GM19452 (cell line): ENCODE data around the gene LMCD1.
"Not testable (repeated sequence)": the region's sequence is repeated elsewhere in the genome, so short reads cannot be mapped to it uniquely, and the experiment has no call there.

Source experiments
- ATAC-seq: cut with Tn5 transposase; IDR thresholded peaks from one replicate; pipeline ENCODE4 v1.9.1; 2021; ENCODE audit not compliant: unreplicated experiment

The LMCD1 gene

DNA sequence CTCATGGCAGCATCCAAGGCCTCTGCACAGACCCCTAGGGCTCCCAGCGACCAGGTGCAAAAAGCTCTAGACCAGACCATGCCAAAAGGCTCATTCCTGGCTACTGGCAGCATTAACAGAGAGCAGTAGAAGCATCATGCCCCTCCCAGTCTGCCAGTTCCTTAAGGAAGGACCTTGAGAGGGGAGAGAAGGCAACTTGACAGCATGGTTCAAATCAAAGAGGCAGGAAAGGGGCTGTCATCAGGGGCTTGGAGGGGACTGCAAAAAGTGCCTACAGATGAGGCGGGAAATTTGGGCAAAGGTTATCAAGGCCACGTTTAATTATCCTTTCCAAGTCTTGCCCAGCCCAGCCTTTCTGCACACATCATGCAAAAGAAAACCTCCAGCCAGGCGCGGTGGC lies 78.3 kb downstream of the LMCD1 start:
- no peak for ATAC-seq

DNA sequence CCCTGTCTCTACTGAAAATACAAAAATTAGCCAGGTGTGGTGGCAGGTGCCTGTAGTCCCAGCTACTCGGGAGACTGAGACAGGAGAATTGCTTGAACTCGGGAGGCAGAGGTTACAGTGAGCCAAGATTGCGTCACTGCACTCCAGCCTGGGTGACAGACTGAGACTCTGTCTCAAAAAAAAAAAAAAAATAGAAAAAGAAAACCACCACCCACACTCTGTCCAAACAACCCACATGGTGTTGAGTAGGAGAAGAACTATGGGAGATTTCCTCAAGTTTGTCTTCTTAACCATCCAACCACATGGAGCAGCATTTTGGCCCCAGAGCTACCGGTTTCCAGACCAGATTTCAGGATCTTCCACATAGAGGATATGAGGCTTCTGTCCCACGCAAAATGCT lies 78.8 kb downstream of the LMCD1 start:
- not testable (repeated sequence) for ATAC-seq

DNA sequence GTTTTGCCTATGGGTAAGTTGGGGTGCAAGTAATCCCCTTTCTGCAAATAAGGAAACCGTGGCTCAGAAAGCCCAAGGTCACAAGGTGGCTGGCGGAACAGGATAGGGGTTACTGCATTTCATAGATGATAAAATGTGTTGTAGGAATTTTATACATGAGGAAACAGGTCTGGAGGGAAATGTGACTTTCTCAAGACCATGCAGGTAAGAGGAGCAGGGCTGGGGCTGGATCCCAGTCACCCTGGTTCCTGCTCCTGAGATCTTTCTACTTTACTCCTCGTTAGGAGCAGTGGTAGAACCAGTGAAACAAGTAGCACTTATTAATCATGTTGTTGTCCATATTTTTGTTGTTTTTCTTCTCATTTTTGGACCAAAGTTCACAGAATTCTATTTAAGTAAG lies 79.8 kb downstream of the LMCD1 start:
- ATAC-seq, result no peak

DNA sequence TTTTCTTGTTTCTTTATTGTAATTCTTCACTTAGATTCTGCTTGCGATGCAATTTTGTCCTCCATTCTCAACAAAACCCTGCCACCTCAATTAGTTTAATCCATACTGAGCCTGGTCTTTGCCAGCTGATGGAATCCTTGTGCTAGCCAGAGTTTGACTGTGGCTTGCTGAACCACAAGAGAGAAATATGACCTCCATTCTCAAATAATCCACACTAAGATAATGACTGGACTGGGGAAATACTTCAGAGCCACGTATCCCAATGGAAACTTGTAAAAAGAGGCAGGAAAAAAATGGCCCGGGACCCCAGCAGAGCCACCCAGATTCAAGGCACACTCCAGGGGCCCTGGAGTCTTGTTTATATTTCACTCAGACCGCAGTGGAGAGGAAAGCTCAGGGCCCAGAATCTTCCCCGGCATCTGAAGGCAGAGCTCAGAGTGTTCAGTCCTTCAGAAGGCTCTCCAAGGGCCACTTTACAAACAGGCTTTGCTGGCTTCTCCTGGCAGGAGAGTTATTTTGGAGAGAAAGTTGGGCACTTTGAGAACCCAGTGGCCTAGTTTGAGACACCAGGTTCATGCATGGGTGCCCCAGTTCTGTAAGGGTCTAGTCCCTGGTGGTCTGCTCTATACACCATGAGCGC lies 80.3 kb downstream of the LMCD1 start:
- no peak for ATAC-seq

DNA sequence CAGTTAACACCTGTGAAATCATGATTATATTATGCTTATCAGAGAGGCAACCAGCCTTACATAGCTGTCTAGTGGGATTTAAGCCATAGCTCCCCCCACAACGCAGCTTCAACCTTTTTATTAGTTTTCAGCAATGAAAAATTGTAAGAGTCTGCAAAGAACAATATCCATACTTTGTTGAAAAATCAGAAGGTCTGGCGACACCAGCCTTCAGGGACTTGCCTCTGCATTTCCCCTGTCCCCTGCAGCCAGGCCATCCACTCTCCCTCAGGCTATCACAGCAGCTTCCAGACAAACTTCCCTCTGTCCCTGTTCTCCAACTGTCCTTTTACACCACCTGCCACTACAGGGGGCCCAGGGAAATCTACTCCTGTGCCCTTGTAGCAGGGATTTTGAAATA lies 83.0 kb downstream of the LMCD1 start:
- no peak for ATAC-seq

DNA sequence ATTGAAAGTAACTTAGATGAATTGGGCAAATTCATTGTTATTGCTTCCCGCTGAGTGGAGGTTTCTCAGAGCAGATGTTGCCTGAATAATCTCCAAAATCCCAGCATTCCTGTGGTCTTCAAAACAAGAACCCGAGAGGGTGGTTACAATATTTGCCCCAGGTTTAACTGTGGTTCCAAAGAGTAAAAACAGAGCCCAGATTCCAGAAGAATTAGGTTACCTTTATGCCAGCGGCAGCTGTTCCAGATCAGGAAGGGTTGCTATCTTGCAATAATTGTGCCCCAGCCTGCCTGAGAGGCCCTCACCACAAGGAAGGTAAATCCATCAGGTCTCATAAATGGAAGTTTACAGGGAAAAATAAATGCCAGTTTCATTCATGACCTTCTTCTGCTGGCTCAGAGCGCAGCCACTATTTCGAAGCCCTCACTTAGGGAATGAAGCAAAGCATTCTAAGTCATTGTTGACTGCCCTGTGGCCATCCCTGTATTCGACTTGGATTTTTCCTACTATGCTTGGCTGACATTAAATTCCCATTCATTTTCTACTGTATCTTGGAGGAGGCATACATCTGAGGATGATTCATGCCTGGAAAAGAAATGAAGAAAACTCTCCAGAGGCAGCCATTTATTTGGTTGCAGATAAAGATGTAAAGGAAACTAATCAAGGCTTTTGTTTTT lies 88.4 kb downstream of the LMCD1 start:
- no peak for ATAC-seq

DNA sequence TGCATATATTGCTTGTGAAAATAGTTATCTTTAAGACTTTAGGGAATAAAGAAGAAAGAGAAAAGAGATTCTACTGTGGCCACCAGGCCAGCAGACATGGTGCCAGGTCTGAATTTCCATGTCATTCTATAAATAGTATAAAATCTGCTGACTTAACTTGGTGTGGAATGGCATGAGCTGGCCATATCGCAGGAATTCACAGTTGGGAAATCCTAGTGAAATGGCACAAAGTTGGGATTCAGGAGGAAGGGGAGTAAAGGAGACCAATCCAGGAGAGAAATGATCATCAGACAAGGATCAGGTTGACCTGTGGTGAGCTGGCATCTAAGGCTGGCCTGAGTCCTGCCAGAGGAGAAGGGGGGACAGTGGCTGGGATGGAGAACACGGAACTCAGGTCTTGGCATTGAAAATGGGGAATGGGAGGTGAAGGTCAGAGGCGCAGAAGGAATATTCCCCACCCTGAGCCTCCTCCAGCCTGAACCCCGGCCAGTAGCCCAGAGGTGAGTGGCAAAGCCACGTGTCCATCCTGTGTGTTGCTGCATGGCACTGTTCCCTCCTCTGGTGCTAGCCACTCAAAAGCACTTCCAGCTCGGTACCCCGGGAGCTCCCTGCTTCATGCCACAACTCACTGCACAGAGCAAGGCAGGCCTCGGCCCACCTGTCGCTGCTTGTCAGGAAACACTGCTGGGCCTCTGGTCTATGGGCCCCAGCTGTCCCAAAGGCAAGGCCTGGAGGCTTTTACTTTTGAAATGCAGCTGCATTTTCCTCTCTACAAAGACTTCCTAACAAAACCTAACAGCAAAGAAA lies 91.6 kb downstream of the LMCD1 start:
- ATAC-seq, result no peak

DNA sequence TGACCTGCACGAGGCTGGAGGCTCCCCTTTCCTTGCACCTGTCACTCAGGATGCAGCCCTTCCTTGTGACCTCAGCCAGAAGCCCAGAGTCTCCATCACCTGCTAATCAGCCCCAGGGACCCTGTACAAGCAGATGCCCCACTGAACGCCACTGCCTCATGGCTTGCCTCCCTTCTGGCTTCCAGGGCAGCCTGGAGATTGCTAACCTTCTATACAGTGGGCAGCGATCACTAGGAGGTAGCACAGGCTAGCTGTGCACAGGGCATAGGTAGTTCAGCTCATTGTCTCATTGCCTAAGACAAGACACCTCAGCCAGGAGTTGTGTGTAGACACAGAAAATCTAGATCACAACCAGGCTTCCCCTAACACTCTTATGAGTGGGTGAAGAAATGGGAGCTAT lies 93.6 kb downstream of the LMCD1 start:
- ATAC-seq, result no peak

DNA sequence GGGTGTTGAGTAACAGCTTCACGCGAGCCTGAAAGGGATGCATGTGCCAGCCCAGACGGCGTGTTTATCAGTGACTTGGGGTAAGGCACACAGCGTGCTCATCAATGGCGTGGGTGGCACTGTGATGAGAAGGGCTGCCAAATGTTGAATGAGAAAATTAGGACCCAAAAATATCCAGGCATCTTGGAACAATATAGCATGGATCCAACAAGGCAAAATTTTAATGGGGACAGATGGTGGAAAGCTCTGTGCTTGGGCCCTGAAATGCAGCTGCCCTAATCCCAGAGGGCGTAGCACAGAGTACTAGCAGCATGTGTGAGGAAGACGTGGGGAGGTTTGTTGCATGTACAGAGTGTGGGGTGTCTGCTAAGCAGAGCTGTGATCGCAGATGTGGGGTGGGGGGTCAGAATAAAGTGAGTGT lies 94.1 kb downstream of the LMCD1 start:
- ATAC-seq, result no peak

DNA sequence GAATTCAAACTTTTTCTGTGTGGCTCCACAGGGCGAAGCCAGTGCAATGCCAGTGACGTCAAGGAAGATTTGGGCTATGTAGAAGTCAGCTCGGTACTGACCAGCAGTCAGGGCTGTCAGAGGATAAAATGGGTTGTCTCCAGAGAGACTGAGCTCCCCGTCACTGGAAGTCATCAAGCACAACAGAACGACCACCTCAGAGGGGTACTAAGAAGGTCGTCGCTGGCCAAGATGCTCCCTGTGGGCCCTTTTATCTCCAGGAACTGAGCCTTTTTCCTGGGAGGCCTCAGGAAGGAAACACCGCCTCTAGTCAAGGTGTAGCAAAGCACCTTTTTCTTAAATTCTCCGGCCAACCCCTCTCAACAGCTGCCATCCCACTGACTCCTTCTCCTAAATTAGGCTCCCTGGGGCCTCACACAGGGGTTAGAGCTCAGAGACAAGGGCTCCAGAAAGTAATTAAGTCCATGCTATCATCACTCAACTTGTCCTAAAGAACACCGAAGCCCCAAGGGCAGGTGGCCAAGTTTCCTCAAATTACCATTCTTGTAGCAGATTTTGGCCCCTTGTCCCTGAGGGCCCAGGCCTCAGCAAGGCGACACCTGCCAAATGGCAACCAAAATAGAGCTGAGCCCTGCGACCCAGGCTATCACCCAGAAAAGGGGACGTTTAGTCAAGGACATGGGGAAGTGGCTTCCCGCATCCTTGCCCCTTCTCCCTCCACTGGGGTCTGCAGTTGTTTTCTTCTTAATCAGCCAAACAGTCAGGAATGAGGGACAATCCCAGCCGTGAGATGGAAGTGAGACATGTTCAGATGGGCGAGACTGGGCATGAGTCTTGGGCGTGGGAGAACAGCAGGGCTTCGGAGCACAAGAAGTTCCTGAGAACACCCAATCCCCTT lies 94.9 kb downstream of the LMCD1 start:
- ATAC-seq, result no peak

DNA sequence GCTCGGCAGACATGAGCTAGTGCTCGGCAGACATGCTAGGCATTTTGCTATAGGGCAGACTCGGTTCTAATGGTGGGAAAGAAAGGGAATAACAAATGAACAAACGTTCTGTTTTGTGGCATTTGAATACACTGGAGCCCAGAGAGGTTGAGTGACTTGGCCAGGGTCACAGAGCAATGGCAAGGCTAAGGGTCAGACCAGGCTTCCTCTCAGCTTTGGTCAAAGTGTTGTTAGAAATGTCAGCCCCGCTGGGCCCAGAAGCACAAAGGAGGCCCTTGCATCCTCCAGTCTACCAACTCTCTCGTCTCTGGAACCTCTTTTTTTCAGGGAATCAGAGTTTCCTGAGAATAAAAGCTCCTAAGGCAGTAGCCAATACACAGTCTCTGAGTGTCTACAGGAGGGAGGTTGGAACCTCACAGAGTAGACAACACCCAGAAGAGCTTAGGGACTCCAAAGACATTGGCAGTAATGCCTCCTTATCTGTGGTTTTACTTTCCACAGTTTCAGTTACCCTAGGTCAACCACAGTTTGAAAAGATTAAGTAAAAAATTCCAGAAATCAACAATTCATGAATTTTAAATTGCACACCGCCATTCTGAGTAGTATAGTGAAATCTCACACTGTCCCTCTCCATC lies 95.7 kb downstream of the LMCD1 start:
- ATAC-seq, result no peak

DNA sequence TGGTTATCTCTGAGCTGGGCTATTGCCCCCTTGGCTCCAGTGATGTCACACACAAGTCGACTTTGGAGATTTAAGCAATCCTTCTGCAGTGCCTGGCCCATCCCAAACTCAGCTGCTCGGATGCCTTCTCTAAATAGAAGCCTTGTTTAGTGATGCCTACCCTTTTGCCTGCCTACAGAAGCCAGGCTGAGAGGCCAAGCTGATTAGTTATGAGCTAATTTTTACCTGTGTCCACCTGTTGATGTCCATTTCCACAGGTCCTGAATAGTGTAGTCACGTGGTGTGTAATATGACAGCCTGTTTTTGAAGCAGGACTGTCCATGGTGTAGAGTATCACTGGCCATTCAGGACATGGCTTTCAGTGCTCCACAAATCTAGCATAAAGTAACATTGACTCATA lies 97.5 kb downstream of the LMCD1 start:
- no peak for ATAC-seq

DNA sequence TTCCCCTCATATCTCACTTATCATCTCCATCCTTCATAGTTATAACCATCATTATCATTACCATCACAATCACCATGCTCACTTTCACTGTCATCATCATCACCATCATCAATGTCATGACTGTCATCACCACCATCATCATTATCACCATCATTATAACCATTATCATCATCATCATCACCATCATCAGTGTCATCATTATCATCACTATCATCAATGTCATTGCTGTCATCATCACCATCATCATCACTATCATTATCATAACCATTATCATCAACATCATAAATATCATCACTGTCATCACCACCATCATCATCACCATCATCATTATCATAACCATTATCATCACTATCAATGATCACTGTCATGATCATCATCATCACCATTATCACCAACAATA lies 98.8 kb downstream of the LMCD1 start:
- no peak for ATAC-seq

DNA sequence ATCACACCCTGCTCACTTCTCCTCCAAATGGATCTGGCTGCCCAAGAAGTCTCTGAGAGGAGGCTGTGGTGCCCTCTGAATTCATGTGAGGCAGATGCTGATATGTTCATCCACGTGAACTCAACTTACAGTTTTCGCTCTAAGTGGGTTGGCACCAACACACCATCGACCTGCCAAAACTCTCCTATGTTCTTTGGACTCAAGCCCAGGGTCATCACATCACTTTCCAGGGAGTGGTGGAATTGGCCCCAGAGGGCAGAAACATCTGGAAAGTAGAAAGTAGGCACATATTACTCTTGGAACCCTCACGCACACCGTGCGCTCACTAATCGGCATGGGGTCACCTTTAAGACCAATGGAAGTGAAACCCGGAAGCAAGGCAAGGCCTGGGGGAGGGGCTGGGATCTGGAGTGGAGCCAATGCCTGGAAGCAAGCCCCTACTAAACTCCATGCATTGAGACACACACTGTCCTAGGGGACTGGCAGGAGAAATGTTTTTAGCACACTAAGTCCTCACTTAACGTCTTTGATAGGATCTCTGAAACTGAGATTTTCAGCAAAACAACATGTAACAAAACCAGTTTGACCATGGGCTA lies 101.6 kb downstream of the LMCD1 start:
- ATAC-seq, result no peak

DNA sequence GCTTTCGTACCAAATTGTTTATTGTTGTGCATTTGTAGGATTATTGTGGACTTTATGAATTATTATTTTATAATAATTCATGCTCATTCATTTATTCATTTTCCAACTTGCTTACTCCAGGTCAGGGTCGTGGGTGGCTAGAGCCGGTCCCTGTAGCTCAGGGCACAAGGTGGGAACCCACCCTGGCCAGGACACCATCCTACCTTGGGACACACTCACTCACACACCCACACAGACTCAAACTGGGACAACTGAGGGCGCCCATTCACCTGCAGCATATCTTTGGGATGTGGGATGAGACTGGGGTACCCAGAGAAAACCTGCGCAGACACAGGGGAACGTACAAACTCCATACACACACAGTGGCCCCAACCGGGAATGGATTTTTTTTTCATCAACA lies 102.4 kb downstream of the LMCD1 start:
- ATAC-seq, result no peak

DNA sequence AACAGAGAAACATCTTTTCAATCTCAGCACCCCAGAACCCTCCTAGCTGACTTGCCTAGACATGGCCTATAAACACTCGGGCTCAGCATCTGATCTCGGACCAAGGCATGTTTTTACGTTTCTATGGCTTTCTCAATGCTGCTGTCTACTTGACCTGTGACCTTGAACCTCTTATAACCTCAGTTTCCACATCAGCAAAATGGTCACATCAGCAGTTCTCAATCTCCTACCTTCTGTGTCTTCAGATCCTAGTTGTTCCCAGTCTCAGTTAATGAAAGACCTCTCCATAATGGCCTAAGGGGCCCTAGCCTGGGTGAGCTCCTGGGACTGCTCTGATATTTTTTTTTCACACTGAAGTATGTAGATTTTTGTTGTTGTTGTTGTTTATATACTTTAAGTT lies 103.4 kb downstream of the LMCD1 start:
- ATAC-seq, result no peak

DNA sequence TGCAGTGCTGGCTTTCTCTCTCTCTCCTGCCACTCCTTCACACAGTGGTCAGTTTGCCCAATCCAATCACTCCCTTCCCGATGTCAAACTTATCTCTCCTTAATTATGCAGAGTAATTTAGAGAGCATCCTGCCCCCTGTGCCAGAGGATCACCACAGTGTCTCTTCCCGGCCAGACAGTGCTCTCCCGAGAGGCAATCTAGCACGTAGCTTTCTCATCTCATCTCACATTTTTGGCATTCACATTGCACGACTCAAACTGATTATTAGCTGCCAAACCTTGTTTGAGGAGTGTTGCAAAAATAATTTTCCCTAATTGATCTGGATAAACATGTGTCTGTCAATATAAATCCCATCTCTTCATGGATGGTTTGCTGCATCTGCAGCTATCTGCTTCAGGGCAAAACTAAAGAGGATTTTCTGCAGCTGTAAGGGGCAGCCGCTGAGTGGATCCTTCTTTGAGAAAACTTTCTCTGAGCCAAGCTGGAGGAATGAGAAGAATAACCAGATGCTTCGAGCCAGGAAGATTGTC lies 105.1 kb downstream of the LMCD1 start:
- ATAC-seq, result no peak

DNA sequence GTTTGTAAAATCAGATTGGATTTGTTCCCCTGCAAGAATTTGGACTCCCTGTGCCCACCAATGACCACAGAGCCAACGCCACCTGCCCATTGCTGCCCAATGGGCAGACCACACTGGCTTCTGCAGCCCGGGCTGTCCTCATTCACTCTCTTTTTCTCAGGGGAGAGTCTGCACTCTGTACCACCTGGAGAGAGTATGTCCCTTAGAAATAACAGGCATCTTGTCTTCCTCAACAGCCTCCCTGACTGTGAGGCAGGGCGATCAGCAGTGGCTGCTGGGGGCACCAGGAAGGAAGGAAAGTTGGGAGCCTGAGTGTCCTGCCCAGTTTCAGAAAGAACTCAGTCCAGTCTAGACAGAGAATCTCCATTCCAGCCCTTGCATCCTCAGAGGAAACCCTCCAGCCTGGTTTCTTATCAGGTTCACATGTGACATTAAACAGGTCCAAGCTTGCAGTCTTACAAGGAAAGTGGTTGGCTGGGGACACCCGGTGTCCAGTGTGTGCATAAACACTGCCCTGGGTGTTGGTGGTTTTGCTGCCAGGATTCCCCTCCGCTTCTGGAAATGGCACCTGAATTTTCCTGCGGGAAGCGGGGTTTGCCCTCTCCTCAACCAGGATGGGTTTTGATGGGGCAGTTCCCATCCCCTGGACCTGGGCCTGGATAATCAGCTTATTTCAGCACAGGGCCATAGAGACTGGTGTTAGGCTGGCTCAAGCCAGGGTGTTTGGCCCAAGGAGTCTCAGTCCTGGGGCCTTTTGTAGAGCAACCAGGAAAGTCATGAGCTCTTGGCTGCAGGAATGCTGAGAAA lies 105.8 kb downstream of the LMCD1 start:
- no peak for ATAC-seq
